Measurements from ENCODE around the gene HPN.
A peak's percentile ranks its signal among the peaks of the same experiment; 100 is the strongest.
"Not testable (repeated sequence)": the region's sequence is repeated elsewhere in the genome, so short reads cannot be mapped to it uniquely, and the experiment has no call there.

Gene HPN

GRCh38 chr19:35028600-35028885 lies 13.0 kb upstream of the HPN start:
- DNase-seq = not testable (repeated sequence)

- not testable (repeated sequence) for DNase-seq
These were observed 12.2 kb upstream of the HPN start for GRCh38 chr19:35029275-35029736.

GRCh38 chr19:35029737-35030256 lies 11.7 kb upstream of the HPN start:
- DNase-seq = no peak

GRCh38 chr19:35030257-35031071 lies 11.1 kb upstream of the HPN start, which contains the start of gene SCN1B:
Gene SCN1B, plus strand, starts transcription at chr19:35030470. Its CDS starts 351 bp downstream, at chr19:35030821.
- DNase-seq = peak; percentile 9

DNA sequence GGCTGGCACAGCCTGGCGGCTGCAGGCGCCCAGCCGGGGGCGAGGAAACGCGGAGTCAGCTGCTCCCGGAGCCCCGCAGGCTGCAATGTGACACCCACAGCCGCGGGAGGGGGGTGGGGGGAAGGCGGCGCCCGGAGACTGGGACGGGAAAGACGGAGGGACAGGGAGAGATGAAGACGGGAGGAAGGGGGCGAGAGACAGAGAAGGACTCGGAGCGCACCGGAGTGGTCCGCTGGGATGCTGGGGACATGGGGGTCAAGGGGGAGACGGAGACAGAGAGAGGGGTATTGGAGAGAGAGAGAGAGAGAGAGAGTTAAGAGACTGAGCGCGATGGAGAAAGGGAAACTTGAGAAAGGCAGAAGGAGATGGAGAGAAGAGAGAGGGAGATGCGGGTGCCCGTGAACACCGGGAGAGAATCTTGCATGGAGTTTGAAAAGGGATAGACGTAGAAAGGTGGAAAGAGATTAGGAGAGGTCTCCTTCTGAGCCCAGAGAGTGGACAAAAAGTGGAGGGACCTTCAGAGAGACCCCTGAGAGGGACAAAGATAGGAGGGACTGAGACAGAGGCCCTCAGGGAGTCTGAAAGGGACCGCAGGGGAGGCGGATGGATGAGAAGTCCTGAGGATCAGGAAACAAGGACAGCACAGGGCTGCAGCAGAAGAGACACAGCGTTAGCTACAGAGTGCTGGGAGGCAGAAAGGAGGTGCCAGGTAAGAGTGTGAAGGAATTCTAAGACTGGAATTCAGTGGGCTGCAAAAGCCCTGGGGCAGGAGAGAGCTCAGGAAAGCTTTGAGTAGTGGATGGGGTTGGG lies 10.2 kb upstream of the HPN start:
- no peak for DNase-seq

DNA sequence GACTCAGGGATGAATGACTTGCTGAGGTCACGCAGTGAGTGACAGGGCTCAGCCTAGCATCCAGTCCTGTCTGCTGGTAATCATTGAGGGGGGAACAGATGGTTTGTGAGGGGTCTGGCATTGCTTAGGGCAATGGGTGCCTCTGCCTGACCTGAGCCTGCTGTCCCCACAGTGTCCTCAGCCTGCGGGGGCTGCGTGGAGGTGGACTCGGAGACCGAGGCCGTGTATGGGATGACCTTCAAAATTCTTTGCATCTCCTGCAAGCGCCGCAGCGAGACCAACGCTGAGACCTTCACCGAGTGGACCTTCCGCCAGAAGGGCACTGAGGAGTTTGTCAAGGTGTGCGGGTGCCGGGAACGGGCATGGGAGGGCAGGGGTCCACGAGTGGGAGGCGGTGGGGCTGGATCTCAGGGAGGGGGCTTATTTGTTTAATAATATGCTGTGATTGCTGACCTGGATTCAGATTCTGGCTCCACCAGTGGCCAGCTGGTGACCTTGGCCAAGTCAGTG lies 9.1 kb upstream of the HPN start:
- no peak for DNase-seq

GRCh38 chr19:35033067-35034004 lies 8.2 kb upstream of the HPN start:
- no peak for DNase-seq

- DNase-seq = no peak
These were observed 7.5 kb upstream of the HPN start for GRCh38 chr19:35034005-35034502.

DNA sequence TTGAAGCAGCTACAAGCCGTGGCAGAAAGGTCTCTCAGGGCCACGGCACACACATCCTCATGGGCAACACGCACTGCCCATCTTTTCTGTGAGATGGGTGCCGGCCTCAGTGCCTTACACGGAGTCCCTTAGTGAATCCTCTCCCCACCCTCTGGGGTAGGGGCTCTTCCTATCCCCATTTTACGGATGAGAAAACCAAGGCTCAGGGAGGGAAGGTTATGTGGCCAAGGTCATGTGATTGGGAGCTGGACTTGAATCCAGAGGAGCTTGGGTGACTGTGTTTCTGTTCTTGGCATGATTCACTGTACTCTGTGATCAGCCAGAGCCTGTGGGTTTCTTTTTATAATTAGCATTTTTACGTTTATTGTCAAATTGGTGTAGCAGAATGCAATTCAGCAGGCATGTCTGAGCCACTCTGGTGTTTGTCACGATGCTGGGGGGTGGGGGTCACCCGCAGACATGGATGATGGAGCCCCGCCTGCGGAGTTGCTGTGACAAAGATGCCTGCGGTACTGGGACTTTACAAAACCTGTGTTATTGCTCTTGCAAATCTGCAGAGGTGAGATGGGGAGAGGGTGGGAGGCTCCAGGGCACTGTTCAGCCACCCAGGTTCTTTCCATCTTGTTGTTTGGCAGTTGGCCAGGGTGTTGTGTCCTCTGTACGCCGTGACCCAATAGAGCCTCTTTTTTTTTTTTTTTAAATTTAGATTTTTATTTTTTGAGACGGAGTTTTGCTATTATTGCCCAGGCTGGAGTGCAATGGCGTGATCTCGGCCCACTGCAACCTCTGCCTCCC lies 6.7 kb upstream of the HPN start:
- DNase-seq = no peak

- no peak for DNase-seq
These were observed 3.6 kb upstream of the HPN start for GRCh38 chr19:35037716-35038622.

DNA sequence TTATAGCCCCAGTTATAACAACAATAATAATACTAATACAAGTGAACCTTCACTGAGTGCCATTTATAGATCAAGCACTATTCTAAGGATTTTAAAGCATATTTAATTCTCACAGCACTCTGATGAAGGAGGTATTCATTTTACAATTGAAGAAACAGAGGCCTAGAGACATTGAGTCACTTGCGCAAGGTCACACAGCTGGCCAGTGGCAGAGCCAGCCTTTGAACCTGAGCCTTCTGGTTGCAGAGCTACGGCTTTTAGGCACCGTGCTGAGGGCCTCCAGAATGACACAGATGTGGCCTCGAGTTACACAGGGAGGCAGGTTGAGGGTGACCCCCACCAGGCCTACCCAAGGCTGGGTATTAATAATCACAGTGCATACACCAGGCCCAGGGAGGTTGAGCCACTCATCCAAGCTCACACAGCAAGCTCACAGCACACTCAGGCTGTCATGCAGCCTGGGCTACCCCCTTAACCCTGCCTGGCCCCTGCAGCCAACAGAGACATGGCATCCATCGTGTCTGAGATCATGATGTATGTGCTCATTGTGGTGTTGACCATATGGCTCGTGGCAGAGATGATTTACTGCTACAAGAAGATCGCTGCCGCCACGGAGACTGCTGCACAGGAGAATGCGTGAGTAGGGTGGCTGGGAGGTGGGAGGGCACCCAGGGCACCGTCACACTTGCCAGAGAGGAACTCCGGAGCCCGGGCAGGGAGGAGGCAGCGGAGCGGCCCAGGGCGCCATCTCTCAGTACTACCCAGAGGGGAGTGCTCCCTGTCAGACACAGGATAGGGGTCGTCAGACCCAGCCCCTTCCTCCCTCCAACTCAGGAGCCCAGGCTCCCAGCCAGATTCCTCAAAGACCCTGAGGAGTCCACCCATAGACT lies 2.7 kb upstream of the HPN start:
- no peak for DNase-seq

GRCh38 chr19:35039881-35040825 lies 1.4 kb upstream of the HPN start:
- DNase-seq = no peak

DNA sequence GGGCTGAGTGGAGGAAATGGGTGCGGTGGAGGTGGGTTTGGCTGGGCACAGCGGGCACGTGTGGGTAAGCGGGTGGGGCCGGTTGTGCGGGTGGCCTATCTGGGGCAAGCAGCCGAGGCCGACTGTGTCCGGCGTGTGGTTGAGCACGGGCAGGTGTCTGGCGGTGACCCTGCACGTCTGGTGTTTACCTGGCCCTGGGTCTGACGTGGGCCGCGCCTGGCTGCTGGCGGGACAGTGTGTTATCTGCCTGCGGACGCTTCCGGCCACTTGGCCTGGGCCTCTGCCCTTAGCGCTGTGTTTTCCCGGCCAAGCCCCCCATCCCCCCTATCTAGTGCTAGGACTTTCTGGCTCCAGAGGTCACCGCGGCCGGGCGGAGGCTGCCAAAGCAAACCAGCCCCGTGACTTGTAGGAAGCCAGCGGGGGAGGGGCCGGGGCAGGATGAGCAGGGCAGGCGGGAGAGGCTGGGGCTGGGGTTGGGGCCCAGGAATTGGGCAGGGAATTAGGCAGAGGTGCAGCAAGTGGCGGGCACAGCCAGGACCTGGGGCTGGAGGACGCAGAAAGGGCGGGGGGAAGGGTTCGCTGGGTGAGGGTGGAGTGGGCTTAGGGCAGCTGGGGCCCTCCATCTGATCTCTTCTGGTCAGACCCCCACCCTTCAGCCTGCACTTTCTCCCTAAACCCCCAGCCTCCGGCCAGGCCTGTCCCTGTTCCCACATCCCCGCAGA lies 534 bp upstream of the HPN start:
- no peak for DNase-seq

DNA sequence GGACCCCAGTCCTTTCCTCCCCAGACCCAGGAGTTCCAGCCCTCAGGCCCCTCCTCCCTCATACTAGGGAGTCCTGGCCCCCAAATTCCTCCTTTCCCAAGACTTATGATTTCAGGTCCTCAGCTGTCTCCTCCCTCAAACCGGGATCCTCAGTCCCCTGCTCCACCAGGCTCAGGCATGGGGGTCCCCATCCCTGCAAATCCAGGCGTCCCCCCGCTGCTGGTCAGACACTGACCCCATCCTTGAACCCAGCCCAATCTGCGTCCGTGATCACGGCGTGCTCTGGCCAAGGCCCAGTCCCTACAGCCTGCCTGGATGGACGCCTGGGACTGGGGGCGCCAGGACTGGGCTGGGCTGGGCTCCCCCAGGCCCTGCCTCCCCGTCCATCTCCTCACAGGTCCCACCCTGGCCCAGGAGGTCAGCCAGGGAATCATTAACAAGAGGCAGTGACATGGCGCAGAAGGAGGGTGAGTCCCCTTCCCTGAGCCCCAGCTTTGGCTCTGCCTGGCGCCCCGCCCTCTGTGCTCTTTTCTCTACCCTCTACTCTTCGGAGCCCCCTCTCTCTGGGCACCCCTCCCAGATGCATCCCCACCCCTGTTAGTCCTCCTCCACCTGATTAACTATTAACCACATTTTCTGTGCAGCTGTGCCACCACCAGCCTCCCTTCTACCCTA lies 672 bp downstream of the HPN start:
- DNase-seq = no peak

- DNase-seq = no peak
These were observed 1.6 kb downstream of the HPN start for GRCh38 chr19:35042954-35043604.

GRCh38 chr19:35043906-35044305 lies 2.4 kb downstream of the HPN start:
- DNase-seq = no peak
